Spinal cord (tissue), 10 donors: ENCODE data around the gene INO80B. TPM values are rescaled to one million over a fixed set of nuclear protein-coding genes. Genes with fewer than 3 reads are reported as not detected.

Experiments used
- DNase-seq, 6 donors: peaks; one replicate each; pipeline versions ENCODE4 v3.0.0 to v3.0.0-alpha.2; 2013 to 2015; ENCODE audit warnings: low spot score in 6 of 6, low read depth in 4 of 6
- H3K27ac ChIP-seq: one replicate; pipeline ENCODE4 v1.5.1; 2013; ENCODE audit warnings: low read depth, low read length, control low read depth
- H3K27me3 ChIP-seq: one replicate; pipeline ENCODE4 v1.6.1; 2013; ENCODE audit warnings: low read length; ENCODE audit not compliant: control insufficient read depth, insufficient read depth
- H3K36me3 ChIP-seq: one replicate; pipeline ENCODE4 v1.6.1; 2013; ENCODE audit warnings: low read length; ENCODE audit not compliant: control insufficient read depth, insufficient read depth
- H3K4me1 ChIP-seq: one replicate; pipeline ENCODE4 v1.6.1; 2013; ENCODE audit warnings: low read length; ENCODE audit not compliant: control insufficient read depth, insufficient read depth
- H3K4me3 ChIP-seq: one replicate; pipeline ENCODE4 v1.5.1; 2013; ENCODE audit warnings: low read depth, low read length, control low read depth
- H3K9me3 ChIP-seq: one replicate; pipeline ENCODE4 v1.6.1; 2013; ENCODE audit warnings: low read length; ENCODE audit not compliant: control insufficient read depth, insufficient read depth
- WGBS: methylation state at CpG from one replicate; pipeline ENCODE4 v1.1.5; 2013; ENCODE audit warnings: missing lambda C conversion rate; ENCODE audit not compliant: insufficient coverage; 5-methylcytosine and 5-hydroxymethylcytosine counted together
- polyA plus RNA-seq, 2 donors: library from polyadenylated mRNA; unstranded; fragments of 120-200 nt; gene quantifications; one replicate each; pipeline ENCODE4 v1.2.1, GENCODE V29; 2013; ENCODE audit not compliant: insufficient read length in 2 of 2
- total RNA-seq, 2 donors: library from RNA; depleted of rRNA in 1 of 2; stranded (reverse); fragments of 120-200 nt in 1 of 2; fragments of >200 nt in 1 of 2; gene quantifications; one replicate each; pipeline versions ENCODE4 v1.2.3 to v1.2.4, GENCODE V29; 2013 to 2014
- donor health status: healthy.

The INO80B gene
- total and polyA plus RNA-seq, 4 donors, result 9.1 to 38.7 (median 28.4) TPM

DNA sequence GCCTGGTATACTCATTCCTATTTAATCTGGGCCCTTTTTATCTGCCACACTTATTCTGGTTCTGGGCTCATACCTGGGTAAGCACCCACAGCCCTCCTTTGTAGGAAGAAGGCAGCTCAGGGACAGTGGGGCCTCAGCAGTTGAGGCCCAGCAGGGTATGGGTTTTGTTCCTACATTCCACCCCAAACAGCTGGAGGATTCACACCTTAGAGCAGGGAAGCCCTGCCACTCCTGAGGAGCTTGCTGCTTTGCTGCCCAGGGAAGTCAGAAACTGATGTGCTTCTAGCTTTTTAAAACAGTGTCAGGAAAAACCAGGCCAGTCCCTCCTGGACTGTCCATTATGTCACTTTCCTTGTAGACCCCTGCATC, 45.7 kb downstream of the INO80B start:
- DNase-seq, result no peak
- H3K9me3 ChIP-seq, result no peaks in the 10 kb centered on the region
- H3K36me3 ChIP-seq, result peaks cover 9% of the 10 kb centered on the region
- H3K4me1 ChIP-seq, result peaks cover 61% of the 10 kb centered on the region
- H3K4me3 ChIP-seq, result no peak overlapping the region
- peaks cover 94% of the 10 kb centered on the region for H3K27me3 ChIP-seq
- no peak overlapping the region for H3K27ac ChIP-seq

DNA sequence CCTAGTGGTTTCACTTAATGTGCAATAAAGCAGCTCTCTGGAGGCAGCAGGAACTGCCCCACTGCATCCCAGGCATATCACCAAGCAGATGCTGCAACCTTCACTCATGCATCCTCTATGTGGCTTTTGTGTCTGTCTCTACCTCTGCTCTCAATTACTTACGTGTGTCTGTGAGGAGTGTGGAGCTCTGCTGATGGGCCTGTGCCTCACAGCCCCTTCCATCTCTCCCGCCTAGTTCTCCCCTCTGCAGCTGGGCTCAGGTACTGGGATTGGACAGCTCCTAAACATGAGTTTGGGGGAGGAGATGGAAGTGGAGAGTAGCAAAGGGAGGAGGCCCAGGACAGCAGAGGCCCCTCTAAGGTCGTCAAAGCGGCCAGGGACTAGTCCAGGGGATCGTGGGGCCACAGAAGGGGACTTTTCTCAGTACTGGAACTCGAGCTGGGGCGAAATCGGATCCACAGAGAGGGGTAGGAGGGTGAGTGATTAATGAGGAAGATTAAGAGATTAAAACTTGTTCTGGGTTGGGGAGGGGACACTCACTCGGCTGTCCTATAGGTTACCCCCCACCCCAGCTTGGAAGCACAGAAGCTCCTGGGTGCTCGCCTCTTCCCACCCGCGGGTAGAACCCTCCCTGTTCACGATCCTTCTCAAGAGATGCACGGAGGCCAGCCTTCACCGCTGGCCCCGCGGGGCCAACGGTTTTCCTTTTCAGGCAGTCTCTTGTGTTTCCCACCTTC, 46.6 kb downstream of the INO80B start:
- peaks cover 15% of the 10 kb centered on the region for H3K36me3 ChIP-seq
- H3K27me3 ChIP-seq, result peaks cover 98% of the 10 kb centered on the region
- H3K9me3 ChIP-seq, result no peaks in the 10 kb centered on the region
- WGBS, result 29% methylated on average over 14 of the region's 18 CpGs
- H3K27ac ChIP-seq, result no peak overlapping the region
- peak overlapping the region; percentile 45 for H3K4me3 ChIP-seq
- no peak for DNase-seq
- H3K4me1 ChIP-seq, result peaks cover 70% of the 10 kb centered on the region

DNA sequence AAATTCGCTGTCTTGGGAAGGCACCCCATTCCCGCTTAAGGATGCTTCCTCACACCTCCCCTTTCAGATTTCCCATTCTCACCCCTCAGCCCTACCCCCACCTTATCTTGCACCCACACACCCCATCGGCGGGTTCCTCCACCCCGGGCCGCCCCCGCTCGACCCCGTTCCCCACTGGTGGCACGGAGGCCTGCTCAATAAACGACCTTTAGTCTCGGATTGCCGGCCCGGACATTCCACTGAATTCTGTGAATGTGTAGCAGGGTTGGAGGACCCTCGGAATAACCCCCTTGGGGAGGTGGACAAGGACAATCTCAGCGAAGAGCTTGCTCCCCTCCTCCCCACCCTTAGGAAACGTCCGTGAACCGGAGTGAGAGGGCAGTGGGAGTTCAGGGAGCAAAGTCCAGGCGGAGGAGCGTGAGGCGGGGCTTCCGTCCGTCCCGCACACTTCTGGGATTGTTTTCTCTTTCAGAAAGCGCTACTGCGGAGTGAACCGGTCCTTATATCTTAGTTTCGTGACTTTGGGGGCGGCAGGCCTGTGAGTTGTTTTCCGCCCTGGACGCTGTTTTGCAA, 47.3 kb downstream of the INO80B start:
- H3K36me3 ChIP-seq, result peaks cover 15% of the 10 kb centered on the region
- H3K27ac ChIP-seq, result no peak overlapping the region
- H3K4me3 ChIP-seq, result peak overlapping the region; percentile 45
- no peaks in the 10 kb centered on the region for H3K9me3 ChIP-seq
- peaks cover 76% of the 10 kb centered on the region for H3K4me1 ChIP-seq
- WGBS, result 9% methylated on average over 16 of the region's 32 CpGs
- no peak for DNase-seq
- H3K27me3 ChIP-seq, result peaks cover 94% of the 10 kb centered on the region

DNA sequence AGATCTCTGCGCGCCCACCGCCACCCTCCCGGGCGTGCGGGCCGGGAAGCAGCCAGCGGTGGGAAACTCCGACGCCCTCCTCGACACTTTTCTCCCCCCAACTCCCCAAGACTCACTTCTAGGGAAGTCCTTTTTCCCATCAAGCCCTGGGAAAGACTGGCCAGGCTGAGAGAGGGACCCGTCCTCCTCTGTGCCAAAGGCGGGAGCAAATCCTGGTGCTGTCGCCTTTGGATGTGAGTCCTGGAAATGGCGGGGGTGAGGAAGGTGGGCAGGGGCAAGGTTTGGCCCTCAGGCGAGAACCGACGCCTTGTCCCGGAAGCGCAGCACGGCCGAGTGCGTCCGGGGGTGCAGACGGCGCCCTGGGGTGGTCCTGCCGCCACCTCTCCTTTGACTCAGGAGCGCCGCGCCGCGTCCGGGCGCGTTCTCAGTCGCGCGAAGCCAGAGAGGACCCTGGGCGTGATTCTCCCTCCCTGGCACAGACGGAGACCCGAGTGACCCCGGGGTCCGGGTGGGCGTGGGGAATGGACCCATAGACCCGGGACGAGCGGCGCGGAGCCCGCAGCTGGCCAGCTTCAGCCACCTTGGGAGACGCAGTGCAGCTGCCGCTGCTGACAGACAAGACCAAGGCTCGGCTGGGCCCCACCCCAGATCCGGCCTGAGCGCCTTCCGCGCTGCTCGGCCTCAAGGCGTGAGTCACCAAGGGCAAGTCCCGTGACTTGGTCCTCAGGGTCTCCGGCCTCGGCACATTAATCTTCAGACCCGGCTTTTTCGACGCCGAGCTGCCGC, 48.0 kb downstream of the INO80B start:
- DNase-seq, result no peak
- H3K27ac ChIP-seq, result no peak overlapping the region
- no peaks in the 10 kb centered on the region for H3K9me3 ChIP-seq
- peaks cover 73% of the 10 kb centered on the region for H3K4me1 ChIP-seq
- peaks cover 15% of the 10 kb centered on the region for H3K36me3 ChIP-seq
- H3K27me3 ChIP-seq, result peaks cover 87% of the 10 kb centered on the region
- H3K4me3 ChIP-seq, result peak overlapping the region; percentile 45
- 2% methylated on average over 67 of the region's 67 CpGs for WGBS

DNA sequence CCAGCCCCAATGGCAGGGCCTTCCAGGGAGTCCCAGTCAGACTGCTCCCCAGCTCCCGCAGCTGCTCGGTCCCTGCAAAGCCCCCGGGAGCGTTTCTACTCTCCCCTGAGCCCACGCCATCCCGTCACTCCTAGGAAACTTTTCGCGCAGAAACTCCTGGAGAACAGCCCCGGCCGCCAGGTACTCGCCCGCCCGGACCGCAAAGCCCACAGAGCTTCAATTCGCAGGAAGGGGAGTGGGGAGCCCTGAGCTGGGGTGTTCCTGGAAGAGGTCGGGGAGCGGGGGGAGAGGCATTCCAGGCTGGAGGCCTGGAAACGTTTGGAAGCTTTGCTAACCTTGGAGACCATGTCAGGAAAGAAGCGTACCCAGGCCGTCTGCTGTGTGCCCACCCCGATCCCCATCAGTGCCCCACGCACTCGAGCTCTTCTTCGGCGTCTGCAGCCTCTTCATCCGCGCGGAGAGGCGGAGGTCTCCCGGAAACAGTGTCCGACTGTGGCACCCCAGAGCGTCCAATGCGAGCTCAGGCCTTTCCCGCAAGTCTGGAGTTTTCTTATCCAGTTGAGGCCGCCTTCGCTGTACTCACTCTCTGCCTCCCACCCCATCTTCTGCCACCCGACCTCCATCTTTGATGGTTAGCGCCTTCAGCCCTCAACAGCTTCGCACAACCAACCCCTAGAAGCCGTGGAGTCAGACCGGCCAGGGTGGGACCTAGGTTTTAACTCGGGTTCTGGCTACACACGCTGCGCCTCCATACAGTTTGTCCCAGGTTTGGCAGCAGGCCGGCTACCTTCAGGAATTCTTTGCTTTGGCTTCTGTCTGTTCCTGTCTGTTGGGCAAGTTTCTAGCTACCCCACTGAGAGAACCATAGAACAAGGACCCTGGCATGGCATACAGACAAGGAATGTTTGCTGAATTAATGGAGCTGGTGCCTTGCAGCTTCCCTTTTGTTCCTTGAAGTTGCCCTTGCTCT, 48.9 kb downstream of the INO80B start:
- no peak overlapping the region for H3K27ac ChIP-seq
- H3K36me3 ChIP-seq, result peaks cover 15% of the 10 kb centered on the region
- H3K27me3 ChIP-seq, result peaks cover 83% of the 10 kb centered on the region
- no peaks in the 10 kb centered on the region for H3K9me3 ChIP-seq
- 21% methylated on average over 44 of the region's 45 CpGs for WGBS
- peak overlapping the region; percentile 45 for H3K4me3 ChIP-seq
- no peak for DNase-seq
- peaks cover 70% of the 10 kb centered on the region for H3K4me1 ChIP-seq

DNA sequence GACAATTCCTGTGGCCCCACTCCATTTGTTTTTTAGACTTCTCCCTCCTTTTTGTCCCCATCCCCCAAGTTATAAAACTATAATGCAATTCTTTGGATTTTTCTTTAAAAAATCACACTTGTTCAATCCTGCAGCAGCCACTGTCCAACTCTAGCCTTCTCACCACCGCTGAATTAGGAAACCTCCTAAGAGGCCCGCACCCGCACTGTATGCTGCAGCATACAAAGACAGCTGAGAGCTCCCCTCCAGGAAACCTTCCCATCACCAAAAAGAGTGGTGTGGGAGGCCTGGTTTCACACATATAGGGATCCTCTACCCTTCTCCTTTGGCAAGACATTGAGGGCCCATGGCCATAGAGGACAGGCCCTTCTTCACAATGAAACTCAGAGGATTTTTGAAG, 49.7 kb downstream of the INO80B start:
- DNase-seq, result no peak
- peaks cover 80% of the 10 kb centered on the region for H3K27me3 ChIP-seq
- H3K36me3 ChIP-seq, result peaks cover 15% of the 10 kb centered on the region
- no peak overlapping the region for H3K27ac ChIP-seq
- H3K4me1 ChIP-seq, result peaks cover 62% of the 10 kb centered on the region
- no peak overlapping the region for H3K4me3 ChIP-seq
- no peaks in the 10 kb centered on the region for H3K9me3 ChIP-seq
- 83% methylated on average over 1 of the region's 3 CpGs for WGBS

DNA sequence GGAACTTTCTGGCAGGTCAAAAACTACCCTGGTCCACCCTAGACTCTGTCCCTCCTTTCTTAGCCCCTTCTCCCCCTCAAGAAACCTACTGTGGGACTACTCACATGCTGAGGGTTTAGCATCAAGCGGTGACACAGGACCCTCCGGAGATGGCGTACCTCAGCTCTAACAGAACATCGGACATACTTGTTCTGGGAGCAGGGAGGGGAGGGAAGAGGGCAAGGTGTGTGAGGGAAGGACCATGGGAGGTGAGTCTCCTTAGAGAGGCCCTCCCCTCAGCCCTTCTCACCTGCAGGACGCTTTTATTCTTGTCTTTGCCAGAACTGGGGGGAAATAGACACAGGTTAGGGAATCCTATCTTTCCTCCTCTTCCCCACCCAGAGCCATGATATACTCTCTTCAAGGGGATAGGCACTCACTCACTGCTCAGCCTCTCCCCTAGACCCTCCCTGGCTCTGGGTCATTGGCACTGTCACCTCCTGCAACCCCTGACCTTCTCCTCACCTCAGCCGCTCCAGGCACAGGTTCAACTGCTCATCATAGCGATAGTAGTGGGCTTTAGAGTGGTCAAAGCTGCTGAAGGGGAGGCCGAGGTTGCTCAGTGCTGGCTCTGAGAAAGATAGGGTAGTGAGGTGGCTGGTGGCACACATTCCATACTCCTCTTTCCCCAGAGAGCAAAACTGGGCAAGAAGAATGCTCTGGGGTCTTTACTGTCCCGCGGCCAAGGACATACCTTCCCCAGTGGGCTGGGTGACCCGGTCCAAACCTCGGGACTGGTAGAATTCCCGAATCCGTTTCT, 50.8 kb downstream of the INO80B start:
- Histone ChIP-seq H3K36me3 (peaks cover 15% of the 10 kb centered on the region), H3K4me3 (no peak overlapping the region), H3K4me1 (peaks cover 55% of the 10 kb centered on the region), H3K9me3 (no peaks in the 10 kb centered on the region), H3K27ac (no peak overlapping the region), H3K27me3 (peaks cover 80% of the 10 kb centered on the region)
- WGBS, result no CpG with 5 or more reads among the region's 14 CpGs
- DNase-seq, result no peak

DNA sequence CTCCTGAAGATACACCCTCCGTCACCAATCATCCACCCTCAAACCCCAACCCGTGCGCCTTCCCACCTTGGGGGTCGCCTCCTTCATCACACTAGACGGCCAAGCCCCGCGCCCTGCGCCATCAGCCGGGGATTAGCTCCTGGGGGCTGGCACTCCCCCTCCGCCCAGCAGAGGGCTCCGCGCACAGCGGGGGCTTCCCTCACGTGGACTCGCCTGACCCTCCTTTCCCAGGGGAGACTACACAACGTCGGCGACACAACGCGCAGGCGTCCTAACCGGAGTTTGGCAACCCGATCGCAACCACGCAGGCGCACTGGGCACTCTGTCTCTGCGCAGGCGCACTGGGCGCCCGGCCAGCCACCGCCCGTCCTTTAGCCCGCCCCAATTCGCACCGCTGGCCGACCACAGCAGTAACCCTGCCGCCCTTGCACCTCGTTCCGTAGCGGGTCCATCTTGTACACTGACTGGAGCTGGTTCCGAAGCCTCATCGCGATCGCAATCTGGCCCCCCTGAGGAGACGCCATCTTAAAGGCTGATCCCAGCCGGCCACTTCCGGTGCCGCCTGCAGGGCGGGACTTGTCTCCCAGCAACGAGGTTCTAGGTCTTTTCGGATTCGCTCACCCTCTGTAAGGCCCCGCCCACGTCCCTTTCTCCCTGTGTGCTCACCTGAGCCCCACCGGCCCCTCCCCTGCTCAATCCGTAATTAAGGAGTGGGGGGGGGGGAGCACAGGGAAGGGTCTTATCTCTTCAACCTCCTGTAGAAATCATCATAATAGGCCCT, 52.4 kb downstream of the INO80B start, which contains the start of gene PCGF1:
PCGF1 (minus strand) TSS at position 551 of the 781 bp plus-strand sequence; CDS start at position 524, 27 bp downstream.
- Histone ChIP-seq H3K4me1 (peaks cover 49% of the 10 kb centered on the region), H3K4me3 (peak within 1 kb of the TSS; percentile 100), H3K27ac (peak within 1 kb of the TSS; percentile 100), H3K27me3 (peaks cover 80% of the 10 kb centered on the region), H3K36me3 (peaks cover 15% of the 10 kb centered on the region), H3K9me3 (no peaks in the 10 kb centered on the region)
- under 1% methylated on average over 49 of the region's 56 CpGs for WGBS
- peak; percentile 98 to 100 (median 98) for DNase-seq
